Inflammatory macrophage (primary cell): ENCODE measurements around the gene SNRNP200.
A peak's percentile ranks its signal among the peaks of the same experiment; 100 is the strongest.

ENCODE experiments used
- DNase-seq, 2 donors: peaks; one replicate each; pipeline ENCODE4 v3.0.0-alpha.2; 2020 to 2022

SNRNP200 gene

DNA sequence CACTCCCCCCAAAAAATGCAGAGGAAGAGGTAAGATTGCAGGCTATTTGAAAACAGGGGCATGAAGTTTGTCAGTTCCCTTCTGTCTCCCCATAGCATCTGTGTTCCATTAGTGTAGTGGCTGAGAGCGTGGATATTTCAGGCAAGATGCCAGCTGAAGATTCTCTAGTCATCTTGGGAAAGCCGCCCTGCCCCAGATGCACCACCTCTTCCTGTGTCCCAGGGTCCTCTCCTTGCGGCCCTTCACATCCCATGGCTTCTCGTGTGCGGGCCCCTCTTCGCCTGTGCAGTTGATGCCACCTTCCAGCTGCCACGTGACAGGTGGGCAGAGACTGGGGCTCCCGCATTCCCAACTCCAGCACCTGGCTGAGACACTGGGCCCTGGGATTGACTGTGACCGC is 55.7 kb downstream of the SNRNP200 start:
- DNase-seq, result no peak

DNA sequence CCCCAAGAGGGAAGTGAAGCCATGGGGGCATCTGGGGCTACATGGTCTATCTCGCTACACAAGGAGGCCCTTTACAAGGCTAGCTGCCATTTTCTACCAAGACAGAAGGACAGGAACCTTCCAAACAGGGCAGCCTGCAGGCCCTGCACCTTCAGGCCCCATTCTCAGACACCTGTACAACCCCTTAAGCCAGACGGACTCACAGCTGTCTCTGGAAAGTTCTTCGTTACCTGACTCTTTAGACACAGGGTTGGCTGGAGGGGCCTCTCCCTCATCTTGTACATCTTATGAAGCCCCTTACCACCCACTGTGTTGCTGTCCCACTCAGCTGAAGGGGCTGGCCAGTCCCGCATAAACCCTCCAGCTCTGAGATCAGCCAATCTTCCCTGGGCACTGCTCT is 56.7 kb downstream of the SNRNP200 start:
- no peak for DNase-seq

- no peak for DNase-seq
These were observed 57.5 kb downstream of the SNRNP200 start for GRCh38 chr2:96247896-96248295.

DNA sequence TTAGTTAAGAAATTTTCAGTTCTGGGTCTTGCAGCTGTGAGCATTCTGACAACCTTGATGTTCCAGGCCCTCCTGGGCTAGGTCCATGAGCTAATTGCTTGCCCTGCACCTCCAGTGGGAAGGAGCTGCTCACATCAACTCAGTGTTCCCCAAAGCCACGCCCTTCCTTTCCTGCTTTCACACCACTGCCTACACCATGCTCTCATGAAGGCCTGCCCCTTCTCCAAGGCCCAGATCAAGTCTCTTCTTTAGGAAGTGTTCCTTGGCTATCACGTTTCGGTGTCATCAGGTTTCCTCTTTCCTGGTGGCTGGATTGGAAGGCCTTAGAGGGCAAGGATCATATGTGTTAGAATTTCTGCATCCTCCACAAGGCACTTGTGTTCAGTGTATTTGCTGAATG is 58.3 kb downstream of the SNRNP200 start:
- DNase-seq, result peak; percentile 81 to 91

- peak; percentile 93 to 95 for DNase-seq
These were observed 59.5 kb downstream of the SNRNP200 start for GRCh38 chr2:96245609-96246390.

DNA sequence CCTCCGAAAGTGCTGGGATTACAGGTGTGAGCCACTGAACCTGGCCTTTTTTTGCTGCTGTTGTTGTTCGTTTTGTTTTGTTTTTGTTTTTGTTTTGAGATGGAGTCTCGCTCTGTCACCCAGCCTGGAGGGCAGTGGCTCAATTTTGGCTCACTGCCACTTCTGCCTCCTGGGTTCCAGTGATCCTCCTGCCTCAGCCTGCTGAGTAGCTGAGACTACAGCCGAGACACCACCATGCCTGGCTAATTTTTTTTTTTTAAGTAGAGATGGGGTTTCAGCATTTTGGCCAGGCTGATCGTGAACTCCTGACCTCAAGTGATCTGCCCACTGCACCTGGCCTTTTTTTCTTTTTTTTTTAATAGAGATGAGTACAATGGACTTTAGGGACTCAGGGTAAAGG is 61.5 kb downstream of the SNRNP200 start:
- no peak for DNase-seq

- DNase-seq, result peak; percentile 90 to 93
These were observed 63.3 kb downstream of the SNRNP200 start for GRCh38 chr2:96241900-96242611.

DNA sequence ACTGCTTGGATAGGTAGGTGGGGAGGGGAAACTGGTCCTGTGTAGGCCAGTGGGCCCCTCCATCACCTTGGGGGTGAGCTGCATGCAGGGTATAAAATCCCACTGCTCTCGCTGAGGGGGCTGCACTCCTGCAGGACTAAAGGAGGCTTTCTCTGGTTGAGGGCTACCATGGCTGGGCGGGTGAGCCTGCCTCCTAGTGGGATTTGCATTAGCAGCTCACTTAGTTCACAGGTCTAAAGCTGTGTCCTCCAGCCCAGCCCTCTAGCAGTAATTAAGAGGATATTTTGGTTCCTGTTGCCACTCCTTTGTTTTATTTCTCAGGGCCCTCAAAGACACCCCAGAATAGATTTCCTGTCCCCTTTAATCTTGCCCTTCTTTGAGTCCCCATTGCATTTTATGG is 64.1 kb downstream of the SNRNP200 start:
- DNase-seq, result no peak

GRCh38 chr2:96240341-96241038 is 64.9 kb downstream of the SNRNP200 start:
- DNase-seq, result no peak

- DNase-seq, result no peak
These were observed 65.5 kb downstream of the SNRNP200 start for GRCh38 chr2:96239745-96240264.

DNA sequence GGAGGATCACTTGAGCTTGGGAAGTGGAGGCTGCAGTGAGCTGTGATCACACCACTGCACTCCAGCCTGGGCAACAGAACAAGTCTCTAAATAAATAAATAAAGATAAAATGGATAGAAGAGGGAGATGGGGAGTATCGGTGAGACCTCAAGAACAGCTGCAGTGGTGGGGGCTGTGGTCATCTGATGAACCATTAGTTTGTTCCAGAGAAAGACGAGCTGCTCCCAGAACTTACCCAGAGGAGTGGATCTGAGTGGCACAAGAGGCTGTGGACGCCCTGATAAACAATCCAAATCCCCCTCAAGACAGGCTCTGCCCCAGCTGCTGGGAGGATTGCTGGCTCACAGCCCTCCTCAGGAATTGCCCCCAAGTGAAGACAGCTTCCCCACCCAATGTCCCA is 66.3 kb downstream of the SNRNP200 start:
- DNase-seq, result no peak

DNA sequence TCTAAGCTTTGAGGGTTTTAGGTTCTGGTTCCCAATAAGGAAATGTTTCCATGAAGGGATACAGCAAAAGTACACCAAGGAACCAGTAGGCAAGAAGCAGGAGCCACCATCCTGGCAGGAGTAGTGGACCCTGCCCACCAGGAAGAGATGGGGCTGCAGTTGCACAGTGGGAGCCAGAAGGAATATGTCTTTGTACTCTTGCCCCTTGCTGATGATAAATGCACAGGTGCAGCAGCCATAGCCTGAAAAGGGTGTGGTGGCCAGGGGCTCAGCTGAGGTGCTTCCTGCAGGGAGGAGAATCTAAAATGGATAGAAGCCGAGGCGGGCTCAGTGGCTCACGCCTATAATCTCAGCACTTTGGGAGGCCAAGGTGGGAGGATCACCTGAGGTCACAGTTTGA is 67.1 kb downstream of the SNRNP200 start:
- no peak for DNase-seq

DNA sequence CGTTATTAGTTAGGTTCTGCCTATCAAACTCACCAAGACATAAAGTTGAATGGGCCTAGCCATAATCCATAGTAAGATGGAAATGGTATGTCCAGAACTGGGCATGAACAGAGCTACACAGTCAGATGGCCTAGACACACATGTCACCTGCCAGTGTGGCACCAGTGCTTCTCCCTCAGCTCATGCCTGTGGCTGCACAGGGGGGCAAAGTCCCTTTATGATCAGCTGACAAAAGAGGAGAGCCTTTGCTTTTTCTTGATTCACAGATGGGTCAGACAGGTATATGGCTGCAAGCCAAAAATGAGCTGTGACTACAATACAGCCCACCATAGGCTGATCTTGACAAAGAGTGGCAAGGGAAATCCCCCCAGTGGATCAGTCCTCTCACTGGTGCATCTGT is 68.5 kb downstream of the SNRNP200 start:
- no peak for DNase-seq

DNA sequence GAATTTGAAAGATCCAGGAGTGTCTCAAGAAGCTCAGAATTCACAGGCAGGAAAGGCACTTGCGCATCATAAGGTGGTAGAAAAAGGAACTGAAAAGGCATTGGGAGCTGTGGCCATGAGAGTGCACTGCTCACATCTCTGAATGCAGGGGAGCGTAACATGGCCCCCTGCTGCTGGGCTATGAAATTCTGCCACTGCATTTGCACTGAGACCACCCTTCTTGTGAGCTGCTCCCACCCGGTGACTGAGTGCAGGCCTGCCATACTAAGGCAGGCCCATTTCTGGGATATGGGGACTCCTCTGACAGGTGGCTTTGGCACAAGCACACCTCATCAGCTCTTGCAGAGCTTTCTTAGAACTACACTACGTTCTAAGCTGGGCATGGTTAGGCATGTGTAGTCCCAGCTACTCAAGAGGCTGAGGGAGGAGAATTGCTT is 71.4 kb downstream of the SNRNP200 start:
- peak; percentile 22 to 37 for DNase-seq

GRCh38 chr2:96233436-96233835 is 71.9 kb downstream of the SNRNP200 start:
- DNase-seq, result peak; percentile 34 to 64

DNA sequence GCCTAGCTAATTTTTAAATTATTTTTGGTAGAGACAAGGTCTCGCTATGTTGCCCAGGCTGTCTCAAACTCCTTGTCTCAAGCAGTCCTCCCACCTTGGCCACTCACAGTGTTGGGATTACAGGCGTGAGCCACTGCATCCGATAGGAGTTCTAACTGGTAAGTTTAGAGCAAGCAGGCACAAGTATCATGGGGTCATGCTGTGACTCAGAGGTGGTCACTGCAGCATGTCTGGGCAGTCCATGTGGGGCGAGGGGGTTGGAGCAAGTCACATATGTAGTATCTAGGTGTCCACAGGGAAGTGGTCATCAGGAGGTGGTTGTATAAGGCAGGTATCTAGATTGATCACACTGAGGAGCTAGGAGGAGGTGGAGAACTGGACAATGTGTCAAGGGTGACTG is 74.0 kb downstream of the SNRNP200 start:
- no peak for DNase-seq

- peak; percentile 71 to 79 for DNase-seq
These were observed 80.3 kb downstream of the SNRNP200 start for GRCh38 chr2:96225016-96225533.
